ENCODE results near the gene TBCEL.
A peak's percentile ranks its signal among the peaks of the same experiment; 100 is the strongest.

TBCEL gene

GRCh38 chr11:121129362-121130340, 105.7 kb downstream of the TBCEL start:
- peak; percentile 25; the same call in 1 of the 3 replicates for ATAC-seq (ENCODE audit: low read depth)
- DNase-seq (ENCODE audit: low spot score): no peak
- no peaks in the 10 kb centered on the region for H3K36me3 ChIP-seq (ENCODE audit: low read depth)

GRCh38 chr11:121131656-121132055, 107.8 kb downstream of the TBCEL start:
- DNase-seq (ENCODE audit: low spot score) (no peak), ATAC-seq (ENCODE audit: low read depth) (no peak)
- Histone ChIP-seq H3K36me3 (ENCODE audit: low read depth) (no peaks in the 10 kb centered on the region), H3K27me3 (ENCODE audit: insufficient read depth, poor library complexity, severe bottlenecking) (no peaks in the 10 kb centered on the region), H3K27ac (ENCODE audit: poor library complexity, severe bottlenecking) (no peak overlapping the region), H3K4me3 (ENCODE audit: severe bottlenecking) (no peak overlapping the region), H3K4me1 (ENCODE audit: insufficient read depth, poor library complexity, severe bottlenecking) (no peaks in the 10 kb centered on the region), H3K9me3 (ENCODE audit: severe bottlenecking) (no peaks in the 10 kb centered on the region)
- TF ChIP-seq, protein P1, sequence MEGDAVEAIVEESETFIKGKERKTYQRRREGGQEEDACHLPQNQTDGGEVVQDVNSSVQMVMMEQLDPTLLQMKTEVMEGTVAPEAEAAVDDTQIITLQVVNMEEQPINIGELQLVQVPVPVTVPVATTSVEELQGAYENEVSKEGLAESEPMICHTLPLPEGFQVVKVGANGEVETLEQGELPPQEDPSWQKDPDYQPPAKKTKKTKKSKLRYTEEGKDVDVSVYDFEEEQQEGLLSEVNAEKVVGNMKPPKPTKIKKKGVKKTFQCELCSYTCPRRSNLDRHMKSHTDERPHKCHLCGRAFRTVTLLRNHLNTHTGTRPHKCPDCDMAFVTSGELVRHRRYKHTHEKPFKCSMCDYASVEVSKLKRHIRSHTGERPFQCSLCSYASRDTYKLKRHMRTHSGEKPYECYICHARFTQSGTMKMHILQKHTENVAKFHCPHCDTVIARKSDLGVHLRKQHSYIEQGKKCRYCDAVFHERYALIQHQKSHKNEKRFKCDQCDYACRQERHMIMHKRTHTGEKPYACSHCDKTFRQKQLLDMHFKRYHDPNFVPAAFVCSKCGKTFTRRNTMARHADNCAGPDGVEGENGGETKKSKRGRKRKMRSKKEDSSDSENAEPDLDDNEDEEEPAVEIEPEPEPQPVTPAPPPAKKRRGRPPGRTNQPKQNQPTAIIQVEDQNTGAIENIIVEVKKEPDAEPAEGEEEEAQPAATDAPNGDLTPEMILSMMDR (IDR thresholded peaks at IDR 0.05; ENCODE audit: poor library complexity, severe bottlenecking): no peak

More at GRCh38 chr11:121129362-121130340, 105.7 kb downstream of the TBCEL start:
- H3K9me3 ChIP-seq (ENCODE audit: severe bottlenecking): no peaks in the 10 kb centered on the region
- H3K4me3 ChIP-seq (ENCODE audit: severe bottlenecking): no peak overlapping the region
- TF ChIP-seq, protein P1 (IDR thresholded peaks at IDR 0.05; ENCODE audit: poor library complexity, severe bottlenecking): no peak
- no peaks in the 10 kb centered on the region for H3K4me1 ChIP-seq (ENCODE audit: insufficient read depth, poor library complexity, severe bottlenecking)
- no peak overlapping the region for H3K27ac ChIP-seq (ENCODE audit: poor library complexity, severe bottlenecking)
- H3K27me3 ChIP-seq (ENCODE audit: insufficient read depth, poor library complexity, severe bottlenecking): no peaks in the 10 kb centered on the region

GRCh38 chr11:121132211-121132976, 108.5 kb downstream of the TBCEL start:
- no peak overlapping the region for H3K4me3 ChIP-seq (ENCODE audit: severe bottlenecking)
- H3K36me3 ChIP-seq (ENCODE audit: low read depth): no peaks in the 10 kb centered on the region
- DNase-seq (ENCODE audit: low spot score) (no peak), ATAC-seq (ENCODE audit: low read depth) (peak; percentile 29; the same call in 1 of the 3 replicates)
- H3K27me3 ChIP-seq (ENCODE audit: insufficient read depth, poor library complexity, severe bottlenecking): no peaks in the 10 kb centered on the region
- H3K9me3 ChIP-seq (ENCODE audit: severe bottlenecking): no peaks in the 10 kb centered on the region
- H3K4me1 ChIP-seq (ENCODE audit: insufficient read depth, poor library complexity, severe bottlenecking): no peaks in the 10 kb centered on the region
- no peak overlapping the region for H3K27ac ChIP-seq (ENCODE audit: poor library complexity, severe bottlenecking)
- TF ChIP-seq, protein P1 (IDR thresholded peaks at IDR 0.05; ENCODE audit: poor library complexity, severe bottlenecking): no peak

DNA sequence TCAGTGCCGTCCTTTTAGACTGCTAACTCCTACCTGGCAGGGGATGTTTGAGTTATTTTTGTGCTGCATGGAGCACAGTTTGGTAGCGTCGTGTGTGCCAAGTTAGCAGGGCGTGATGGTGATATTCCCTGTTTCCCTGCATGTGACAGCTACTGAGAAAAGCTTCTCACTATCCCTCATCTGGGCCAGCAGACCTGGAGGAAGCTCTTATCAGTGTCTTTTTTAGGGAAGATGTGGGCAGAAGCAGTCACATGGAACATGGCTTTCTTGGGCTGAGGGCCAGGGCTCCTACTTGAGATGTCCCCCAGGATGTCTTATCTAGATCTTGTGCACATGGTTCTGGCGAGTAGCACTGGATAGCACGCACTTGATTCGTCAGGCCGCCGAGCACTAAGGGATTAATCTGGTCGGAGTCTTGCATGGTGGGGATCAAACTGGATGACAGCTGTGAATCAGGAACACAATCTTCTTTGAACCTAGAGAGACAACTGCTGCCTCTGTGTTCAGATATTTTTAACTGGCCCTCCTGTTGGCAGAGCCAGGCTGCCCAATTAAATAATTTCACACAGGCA, 110.9 kb downstream of the TBCEL start:
- H3K27ac ChIP-seq (ENCODE audit: poor library complexity, severe bottlenecking): no peak overlapping the region
- TF ChIP-seq, protein P1 (IDR thresholded peaks at IDR 0.05; ENCODE audit: poor library complexity, severe bottlenecking): no peak
- H3K4me3 ChIP-seq (ENCODE audit: severe bottlenecking): no peak overlapping the region
- H3K27me3 ChIP-seq (ENCODE audit: insufficient read depth, poor library complexity, severe bottlenecking): no peaks in the 10 kb centered on the region
- no peaks in the 10 kb centered on the region for H3K4me1 ChIP-seq (ENCODE audit: insufficient read depth, poor library complexity, severe bottlenecking)
- DNase-seq (ENCODE audit: low spot score) (no peak), ATAC-seq (ENCODE audit: low read depth) (no peak)
- H3K9me3 ChIP-seq (ENCODE audit: severe bottlenecking): no peaks in the 10 kb centered on the region
- H3K36me3 ChIP-seq (ENCODE audit: low read depth): no peaks in the 10 kb centered on the region

Data from RWPE2 (cell line).